Loucy (cell line): ENCODE results near the gene HOXD8.

Experiments
- H2AFZ ChIP-seq: fragments of 200-600 bp; sonication (generic); 2 replicates; pipeline ENCODE4 v1.6.0; 2016; ENCODE audit warnings: antibody characterized with exemption, mild to moderate bottlenecking, low read length, moderate library complexity
- H3F3A ChIP-seq: fragments of 200-600 bp; 2 replicates; pipeline ENCODE4 v1.6.0; 2016; ENCODE audit warnings: antibody characterized with exemption, low read depth, mild to moderate bottlenecking
- H3K27me3 ChIP-seq: fragments of 200-600 bp; sonication (generic); 2 replicates; pipeline ENCODE4 v1.6.1; 2014; ENCODE audit warnings: low read length, mild to moderate bottlenecking; ENCODE audit not compliant: insufficient read depth, poor library complexity, severe bottlenecking
- H3K36me3 ChIP-seq: fragments of 200-600 bp; sonication (generic); 2 replicates; pipeline ENCODE4 v1.6.1; 2016; ENCODE audit warnings: low read length; ENCODE audit not compliant: insufficient read depth
- H3K4me1 ChIP-seq: fragments of 200-600 bp; sonication (generic); 2 replicates; pipeline ENCODE4 v1.5.1; 2014; ENCODE audit warnings: low read length, mild to moderate bottlenecking; ENCODE audit not compliant: insufficient read depth, poor library complexity, severe bottlenecking
- H3K4me2 ChIP-seq: fragments of 200-600 bp; sonication (generic); 2 replicates; pipeline ENCODE4 v1.6.0; 2014; ENCODE audit warnings: antibody characterized with exemption, low read length, low read depth, mild to moderate bottlenecking; ENCODE audit not compliant: poor library complexity, severe bottlenecking
- H3K4me3 ChIP-seq: fragments of 200-600 bp; sonication (generic); 2 replicates; pipeline ENCODE4 v1.5.1; 2014; ENCODE audit warnings: low read length, mild to moderate bottlenecking, mixed read lengths; ENCODE audit not compliant: poor library complexity, severe bottlenecking
- H3K79me2 ChIP-seq: fragments of 200-600 bp; sonication (generic); 2 replicates; pipeline ENCODE4 v1.6.1; 2014; ENCODE audit warnings: low read length; ENCODE audit not compliant: insufficient read depth
- H3K9ac ChIP-seq: fragments of 200-600 bp; sonication (generic); 2 replicates; pipeline ENCODE4 v1.6.0; 2014; ENCODE audit warnings: mild to moderate bottlenecking, low read depth, low read length, moderate library complexity; ENCODE audit not compliant: poor library complexity, severe bottlenecking
- H3K9me2 ChIP-seq: fragments of 200-600 bp; sonication (generic); replicated peaks from 2 replicates; pipeline ENCODE4 v1.6.1; 2016; ENCODE audit warnings: low read depth, low read length, mixed read lengths
- H3K9me3 ChIP-seq: fragments of 200-600 bp; sonication (generic); 2 replicates; pipeline ENCODE4 v1.6.1; 2014; ENCODE audit warnings: mild to moderate bottlenecking, antibody characterized with exemption, low read length, low read depth; ENCODE audit not compliant: insufficient read depth
- H4K20me1 ChIP-seq: fragments of 200-600 bp; sonication (generic); 2 replicates; pipeline ENCODE4 v1.6.0; 2014; ENCODE audit warnings: antibody characterized with exemption, low read length, mild to moderate bottlenecking; ENCODE audit not compliant: insufficient read depth, poor library complexity, severe bottlenecking
- EZH2phosphoT487 ChIP-seq: fragments of 200-600 bp; IDR thresholded peaks from 2 replicates; pipeline ENCODE4 v1.6.1; 2018; ENCODE audit warnings: antibody characterized with exemption, mild to moderate bottlenecking, moderate library complexity, borderline replicate concordance
- TF ChIP-seq, protein P1 (sequence below): fragments of 200-600 bp; sonication (generic); conservative IDR thresholded peaks from 2 replicates; pipeline ENCODE4 v1.5.1; 2014; ENCODE audit warnings: mild to moderate bottlenecking, antibody characterized with exemption, low read length

HOXD8 gene

DNA sequence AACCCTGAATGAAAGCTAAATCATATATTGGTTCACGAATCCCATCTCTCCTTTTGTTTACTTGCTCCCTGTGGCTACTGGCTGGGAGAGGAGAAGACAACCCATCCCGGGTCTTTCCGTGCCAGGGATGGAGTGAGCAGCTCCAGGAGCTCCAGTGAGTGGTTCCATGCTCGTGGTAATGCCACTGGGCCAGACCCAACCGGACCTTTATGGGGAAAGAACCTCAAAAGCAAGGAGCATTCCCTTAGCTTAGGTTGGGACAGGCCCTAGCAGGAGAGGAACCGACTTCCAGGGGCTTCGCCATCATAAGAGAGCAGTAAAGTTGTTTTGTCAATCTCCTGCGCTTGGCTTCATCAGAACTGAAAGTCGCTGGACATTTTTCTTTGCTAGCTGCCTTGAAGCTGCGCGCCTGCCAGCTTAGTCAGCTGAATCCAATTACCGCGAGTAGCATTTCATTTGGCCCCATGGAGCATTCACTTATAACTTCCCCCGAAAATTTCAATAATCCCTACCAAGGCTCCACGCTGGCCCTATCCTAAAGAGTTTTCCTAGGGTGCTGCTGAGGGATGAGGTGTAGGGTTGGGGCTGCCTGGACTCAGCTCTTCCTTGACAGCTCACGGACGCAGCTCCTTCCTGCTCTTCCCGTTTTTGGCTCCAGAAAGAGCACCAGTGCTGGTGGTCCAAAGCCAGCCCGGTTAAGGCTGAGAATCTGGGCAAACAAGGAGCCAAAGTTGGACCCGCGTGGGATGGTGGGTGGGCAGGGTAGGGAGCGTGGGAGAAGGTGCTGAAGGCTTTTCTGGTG lies 32.5 kb downstream of the HOXD8 start:
- Histone ChIP-seq H3K9ac (no peak overlapping the region), H3K4me3 (no peak overlapping the region), H3K9me3 (no peaks in the 10 kb centered on the region), H4K20me1 (no peaks in the 10 kb centered on the region), H3K4me1 (no peaks in the 10 kb centered on the region), H3F3A (no peaks in the 10 kb centered on the region), H2AFZ (no peak overlapping the region), H3K4me2 (no peak overlapping the region), H3K9me2 (no peaks in the 10 kb centered on the region), H3K79me2 (no peaks in the 10 kb centered on the region), H3K36me3 (no peaks in the 10 kb centered on the region), H3K27me3 (no peaks in the 10 kb centered on the region)
- TF ChIP-seq, protein P1, sequence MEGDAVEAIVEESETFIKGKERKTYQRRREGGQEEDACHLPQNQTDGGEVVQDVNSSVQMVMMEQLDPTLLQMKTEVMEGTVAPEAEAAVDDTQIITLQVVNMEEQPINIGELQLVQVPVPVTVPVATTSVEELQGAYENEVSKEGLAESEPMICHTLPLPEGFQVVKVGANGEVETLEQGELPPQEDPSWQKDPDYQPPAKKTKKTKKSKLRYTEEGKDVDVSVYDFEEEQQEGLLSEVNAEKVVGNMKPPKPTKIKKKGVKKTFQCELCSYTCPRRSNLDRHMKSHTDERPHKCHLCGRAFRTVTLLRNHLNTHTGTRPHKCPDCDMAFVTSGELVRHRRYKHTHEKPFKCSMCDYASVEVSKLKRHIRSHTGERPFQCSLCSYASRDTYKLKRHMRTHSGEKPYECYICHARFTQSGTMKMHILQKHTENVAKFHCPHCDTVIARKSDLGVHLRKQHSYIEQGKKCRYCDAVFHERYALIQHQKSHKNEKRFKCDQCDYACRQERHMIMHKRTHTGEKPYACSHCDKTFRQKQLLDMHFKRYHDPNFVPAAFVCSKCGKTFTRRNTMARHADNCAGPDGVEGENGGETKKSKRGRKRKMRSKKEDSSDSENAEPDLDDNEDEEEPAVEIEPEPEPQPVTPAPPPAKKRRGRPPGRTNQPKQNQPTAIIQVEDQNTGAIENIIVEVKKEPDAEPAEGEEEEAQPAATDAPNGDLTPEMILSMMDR: no peak
- no peak for TF ChIP-seq EZH2phosphoT487

DNA sequence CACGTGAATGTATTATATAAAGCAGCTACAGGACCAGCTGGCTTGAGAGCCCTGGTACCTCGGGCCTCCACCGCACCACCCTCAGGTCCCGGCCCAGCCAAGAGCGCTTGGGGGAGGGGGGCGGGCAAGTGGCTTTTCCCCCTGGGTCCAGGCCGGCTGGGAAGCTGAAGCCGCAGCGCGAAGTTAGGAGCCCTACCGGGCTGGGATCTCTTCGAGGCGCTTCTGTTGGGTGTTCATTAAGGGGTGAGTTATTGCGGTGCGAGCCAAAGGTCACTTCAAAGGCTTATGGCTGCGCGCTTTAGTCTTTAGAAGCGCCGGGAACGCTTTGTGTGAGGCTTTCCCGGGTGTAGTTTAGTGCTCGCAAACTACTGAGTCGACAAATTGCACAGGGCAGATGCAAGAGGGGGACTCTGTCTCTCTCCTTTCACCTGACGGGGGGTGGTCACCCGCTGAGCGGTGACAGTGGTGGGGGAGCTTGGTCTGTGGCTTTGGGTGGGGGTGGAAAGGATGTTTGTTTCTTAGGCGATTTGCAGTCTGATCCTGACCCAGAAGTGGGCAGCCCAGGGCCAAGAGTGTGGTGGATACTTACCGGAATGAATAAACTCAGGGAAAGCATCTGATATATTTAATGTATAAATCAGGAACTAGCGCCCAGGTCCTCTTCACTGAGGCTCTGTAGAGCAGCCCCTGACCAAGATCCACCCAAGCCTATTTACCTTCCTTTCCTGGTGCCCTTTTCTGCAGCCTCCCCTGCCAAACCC lies 33.6 kb downstream of the HOXD8 start:
- Histone ChIP-seq H3K4me2 (no peak overlapping the region), H3K9ac (no peak overlapping the region), H3K36me3 (no peaks in the 10 kb centered on the region), H3K4me1 (no peaks in the 10 kb centered on the region), H3K4me3 (no peak overlapping the region), H2AFZ (no peak overlapping the region), H3K79me2 (no peaks in the 10 kb centered on the region), H3K9me3 (no peaks in the 10 kb centered on the region), H3K9me2 (no peaks in the 10 kb centered on the region), H3K27me3 (no peaks in the 10 kb centered on the region), H3F3A (no peaks in the 10 kb centered on the region), H4K20me1 (no peaks in the 10 kb centered on the region)
- TF ChIP-seq, protein P1: no peak
- TF ChIP-seq EZH2phosphoT487: no peak

DNA sequence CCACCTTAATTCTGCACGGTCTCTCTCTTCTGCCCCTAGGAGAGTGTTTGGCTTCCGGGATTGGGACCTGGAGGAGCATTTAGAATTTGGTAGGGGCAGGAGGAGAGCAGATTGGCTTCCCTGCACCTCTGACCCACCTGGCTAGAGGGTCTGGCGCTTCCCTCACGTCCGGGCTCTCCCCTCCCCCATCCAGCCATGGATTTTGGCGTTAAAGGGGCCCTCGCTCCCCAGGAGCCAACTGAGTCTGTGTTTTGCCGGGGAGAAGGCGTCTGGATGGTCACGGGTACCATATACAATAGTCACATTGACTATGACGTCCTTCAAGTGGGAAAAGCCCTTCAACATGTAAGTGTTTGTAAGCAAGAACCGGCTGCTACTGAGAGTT lies 34.2 kb downstream of the HOXD8 start:
- Histone ChIP-seq H2AFZ (no peak overlapping the region), H3K4me3 (no peak overlapping the region), H4K20me1 (no peaks in the 10 kb centered on the region), H3F3A (no peaks in the 10 kb centered on the region), H3K4me2 (no peak overlapping the region), H3K79me2 (no peaks in the 10 kb centered on the region), H3K36me3 (no peaks in the 10 kb centered on the region), H3K4me1 (no peaks in the 10 kb centered on the region), H3K9me2 (no peaks in the 10 kb centered on the region), H3K9ac (no peak overlapping the region), H3K27me3 (no peaks in the 10 kb centered on the region), H3K9me3 (no peaks in the 10 kb centered on the region)
- TF ChIP-seq, protein P1: no peak
- TF ChIP-seq EZH2phosphoT487: no peak
